Naive B cell (primary cell): Measurements from ENCODE around the gene RNF141. TPM values are rescaled to one million over a fixed set of nuclear protein-coding genes. Genes with fewer than 3 reads are reported as not detected.
A peak's percentile ranks its signal among the peaks of the same experiment; 100 is the strongest.

Experiments used
- ATAC-seq, 2 donors: fragments of 150-1000 bp; cut with Tn5 transposase; 2 replicates each; pipeline ENCODE4 v1.10.0; 2021; ENCODE audit warnings: low read depth in 2 of 2, mild to moderate bottlenecking in 2 of 2, moderate library complexity in 2 of 2
- DNase-seq: peaks from one replicate; pipeline ENCODE4 v3.0.0; 2022
- H3K27ac Mint-ChIP-seq, 6 donors: one replicate each; pipeline ENCODE4 v1.8.0; 2020 to 2022; ENCODE audit warnings: mild to moderate bottlenecking in 6 of 6, mixed read lengths in 6 of 6, moderate library complexity in 5 of 6, inconsistent platforms in 2 of 6
- H3K27me3 Mint-ChIP-seq, 3 donors: one replicate each; pipeline ENCODE4 v1.8.0; 2021 to 2022; ENCODE audit warnings: mixed read lengths in 3 of 3, mild to moderate bottlenecking in 1 of 3
- H3K36me3 Mint-ChIP-seq, 2 donors: one replicate each; pipeline ENCODE4 v1.8.0; 2020 to 2022; ENCODE audit warnings: mixed read lengths in 2 of 2, inconsistent platforms in 1 of 2, mild to moderate bottlenecking in 1 of 2
- H3K4me1 Mint-ChIP-seq, 3 donors: one replicate each; pipeline ENCODE4 v1.8.0; 2020 to 2022; ENCODE audit warnings: mixed read lengths in 3 of 3, inconsistent platforms in 1 of 3, mild to moderate bottlenecking in 1 of 3, moderate library complexity in 1 of 3
- H3K4me3 Mint-ChIP-seq, 8 donors: one replicate each; pipeline ENCODE4 v1.8.0; 2020 to 2022; ENCODE audit warnings: mild to moderate bottlenecking in 8 of 8, mixed read lengths in 8 of 8, moderate library complexity in 8 of 8, inconsistent platforms in 2 of 8
- H3K9me3 Mint-ChIP-seq, 7 donors: one replicate each; pipeline ENCODE4 v1.8.0; 2020 to 2022; ENCODE audit warnings: mixed read lengths in 7 of 7, mild to moderate bottlenecking in 5 of 7, inconsistent platforms in 2 of 7, moderate library complexity in 1 of 7
- polyA plus RNA-seq, 6 donors: library from polyadenylated mRNA; unstranded; fragments of 300-500 nt; fragmentation: Illumina TruSeq; gene quantifications; one replicate each; pipeline ENCODE4 v1.2.3, GENCODE V29; 2021; ENCODE audit warnings: low read depth in 6 of 6

The RNF141 gene
- polyA plus RNA-seq, 6 donors from 2014 or later, result 101 to 187 (median 132) TPM

GRCh38 chr11:10478066-10478465 lies 62.9 kb downstream of the RNF141 start:
- no peak for ATAC-seq
- H3K36me3 Mint-ChIP-seq, result peaks cover 15 to 30% of the 10 kb centered on the region in 2 donors
- H3K27me3 Mint-ChIP-seq, result no peaks in the 10 kb centered on the region
- no peaks in the 10 kb centered on the region for H3K9me3 Mint-ChIP-seq
- no peak for DNase-seq
- H3K27ac Mint-ChIP-seq, result peak overlapping the region; percentile 56 to 97 (median 84)
- peaks cover 45 to 58% (median 50%) of the 10 kb centered on the region in 3 donors for H3K4me1 Mint-ChIP-seq
- H3K4me3 Mint-ChIP-seq, result no peak overlapping the region

- no peak overlapping the region for H3K4me3 Mint-ChIP-seq
Observed at GRCh38 chr11:10477690-10478046, 63.3 kb downstream of the RNF141 start.

GRCh38 chr11:10476927-10477689 lies 63.9 kb downstream of the RNF141 start:
- no peaks in the 10 kb centered on the region for H3K27me3 Mint-ChIP-seq
- H3K27ac Mint-ChIP-seq, result peak overlapping the region; percentile 56 to 92 (median 81)
- ATAC-seq (peak in 1 of 2 donors; percentile 8), DNase-seq (no peak)
- H3K9me3 Mint-ChIP-seq, result no peaks in the 10 kb centered on the region
- H3K36me3 Mint-ChIP-seq, result peaks cover 11 to 30% of the 10 kb centered on the region in 2 donors
- peaks cover 46 to 64% (median 58%) of the 10 kb centered on the region in 3 donors for H3K4me1 Mint-ChIP-seq
- H3K4me3 Mint-ChIP-seq, result no peak overlapping the region

More at GRCh38 chr11:10477690-10478046, 63.3 kb downstream of the RNF141 start:
- peaks cover 11 to 30% of the 10 kb centered on the region in 2 donors for H3K36me3 Mint-ChIP-seq
- H3K4me1 Mint-ChIP-seq, result peaks cover 46 to 62% (median 54%) of the 10 kb centered on the region in 3 donors
- no peaks in the 10 kb centered on the region for H3K27me3 Mint-ChIP-seq
- ATAC-seq (no peak), DNase-seq (no peak)
- H3K9me3 Mint-ChIP-seq, result no peaks in the 10 kb centered on the region
- H3K27ac Mint-ChIP-seq, result peak overlapping the region in 4 of 6 donors; percentile 56 to 97 (median 87)

- no peak overlapping the region for H3K4me3 Mint-ChIP-seq
- DNase-seq (no peak), ATAC-seq (no peak)
- H3K9me3 Mint-ChIP-seq, result no peaks in the 10 kb centered on the region
- H3K27me3 Mint-ChIP-seq, result no peaks in the 10 kb centered on the region
- peaks cover 7 to 27% of the 10 kb centered on the region in 2 donors for H3K36me3 Mint-ChIP-seq
- H3K4me1 Mint-ChIP-seq, result peaks cover 44 to 68% (median 60%) of the 10 kb centered on the region in 3 donors
- peak overlapping the region; percentile 44 to 92 (median 78) for H3K27ac Mint-ChIP-seq
Observed at GRCh38 chr11:10476342-10476741, 64.6 kb downstream of the RNF141 start.

- Mint-ChIP-seq H3K9me3 (peaks cover 0 to 1% (median 0%) of the 10 kb centered on the region in 7 donors), H3K4me1 (peaks cover 47 to 71% (median 70%) of the 10 kb centered on the region in 3 donors), H3K27me3 (no peaks in the 10 kb centered on the region), H3K4me3 (peak overlapping the region in 1 of 8 donors; percentile 9), H3K36me3 (peaks cover 8 to 22% of the 10 kb centered on the region in 2 donors), H3K27ac (peak overlapping the region in 5 of 6 donors; percentile 39 to 91 (median 61))
- ATAC-seq, result no peak
- no peak for DNase-seq
Observed at GRCh38 chr11:10474551-10474950, 66.4 kb downstream of the RNF141 start.

- peak overlapping the region in 5 of 6 donors; percentile 56 to 93 (median 87) for H3K27ac Mint-ChIP-seq
- H3K4me1 Mint-ChIP-seq, result peaks cover 53 to 81% (median 77%) of the 10 kb centered on the region in 3 donors
- H3K4me3 Mint-ChIP-seq, result peak overlapping the region in 1 of 8 donors; percentile 20
Observed at GRCh38 chr11:10473371-10473770, 67.6 kb downstream of the RNF141 start.

GRCh38 chr11:10462746-10463300 lies 78.2 kb downstream of the RNF141 start:
- DNase-seq, result no peak
- Mint-ChIP-seq H3K9me3 (no peaks in the 10 kb centered on the region), H3K36me3 (peaks cover 36 to 38% of the 10 kb centered on the region in 2 donors), H3K4me3 (no peak overlapping the region), H3K27me3 (no peaks in the 10 kb centered on the region), H3K4me1 (peaks cover 49 to 66% (median 57%) of the 10 kb centered on the region in 3 donors), H3K27ac (peak overlapping the region in 4 of 6 donors; percentile 5 to 58 (median 38))
- ATAC-seq, result no peak

More at GRCh38 chr11:10473371-10473770, 67.6 kb downstream of the RNF141 start:
- Mint-ChIP-seq H3K9me3 (peaks cover 0 to 1% (median 0%) of the 10 kb centered on the region in 7 donors), H3K36me3 (peaks cover 5 to 22% of the 10 kb centered on the region in 2 donors), H3K27me3 (no peaks in the 10 kb centered on the region)
- no peak for DNase-seq
- no peak for ATAC-seq

Other genes starting within 250 kb of the RNF141 start
- gene SBF2, start 247.0 kb downstream of the RNF141 start, polyA plus RNA-seq, result 1 to 10 TPM; 2.4 to 8.5 (median 3.1) TPM
- 1 to 10 TPM in 1 of 6 donors, under 1 TPM in 1, not detected in 4; 0.19 to 1.9 TPM for gene ADM, start 236.1 kb downstream of the RNF141 start, polyA plus RNA-seq
- 10 to 100 TPM; 20.2 to 35.5 (median 27.3) TPM for gene AMPD3, start 85.9 kb downstream of the RNF141 start, polyA plus RNA-seq
- gene LYVE1, start 27.5 kb upstream of the RNF141 start, polyA plus RNA-seq, result under 1 TPM in 5 of 6 donors, not detected in 1; 0.08 to 0.38 (median 0.29) TPM
- 1 to 10 TPM in 2 of 6 donors, under 1 TPM in 4; 0.57 to 1.0 (median 0.78) TPM for gene IRAG1, start 152.6 kb upstream of the RNF141 start, polyA plus RNA-seq
- gene CTR9, start 210.1 kb upstream of the RNF141 start, polyA plus RNA-seq, result 10 to 100 TPM; 29.0 to 67.9 (median 59.0) TPM